BJ (cell line): ENCODE measurements around the gene FANCC. TPM values are rescaled to one million over a fixed set of nuclear protein-coding genes. Genes with fewer than 3 reads are reported as not detected.

Experiments used
- CTCF ChIA-PET: fragments of 350-600 bp; formaldehyde crosslinking; extraction: SDS; loops from one replicate; lab custom pipeline; 2021; ENCODE audit warnings: antibody characterized with exemption, inconsistent platforms; lab: Yijun Ruan, JAX
- POLR2A ChIA-PET: fragments of 300-600 bp; sonication (Branson Sonifier 250); formaldehyde crosslinking; extraction: SDS; loops from one replicate; lab custom pipeline; 2021; ENCODE audit warnings: antibody characterized with exemption; lab: Charles Lee
- DNase-seq: peaks from one replicate; pipeline ENCODE4 v3.0.0-alpha.2; 2011; ENCODE audit warnings: low read depth
- H3K27me3 ChIP-seq: 2 replicates; pipeline ENCODE4 v1.6.0; 2011; ENCODE audit warnings: low read length; ENCODE audit not compliant: control insufficient read depth, insufficient read depth
- H3K36me3 ChIP-seq: 2 replicates; pipeline ENCODE4 v1.5.1; 2011; ENCODE audit warnings: low read length; ENCODE audit not compliant: control insufficient read depth, insufficient read depth
- H3K4me3 ChIP-seq: 2 replicates; pipeline ENCODE4 v1.5.1; 2011; ENCODE audit warnings: low read depth, mild to moderate bottlenecking, control low read depth, low read length
- polyA plus RNA-seq: library from polyadenylated mRNA; depleted of rRNA; stranded (reverse); fragments of >200 nt; gene quantifications from 2 replicates; pipeline ENCODE4 v1.2.3, GENCODE V29; 2011
- TF ChIP-seq, protein P1 (sequence below): IDR thresholded peaks from 2 replicates; pipeline ENCODE4 v1.5.1; 2011; ENCODE audit warnings: low read depth, mild to moderate bottlenecking, control low read depth, inconsistent platforms, low read length, moderate library complexity; ENCODE audit not compliant: insufficient read depth

FANCC gene
- polyA plus RNA-seq, 1 experiment: 6.1 TPM

DNA sequence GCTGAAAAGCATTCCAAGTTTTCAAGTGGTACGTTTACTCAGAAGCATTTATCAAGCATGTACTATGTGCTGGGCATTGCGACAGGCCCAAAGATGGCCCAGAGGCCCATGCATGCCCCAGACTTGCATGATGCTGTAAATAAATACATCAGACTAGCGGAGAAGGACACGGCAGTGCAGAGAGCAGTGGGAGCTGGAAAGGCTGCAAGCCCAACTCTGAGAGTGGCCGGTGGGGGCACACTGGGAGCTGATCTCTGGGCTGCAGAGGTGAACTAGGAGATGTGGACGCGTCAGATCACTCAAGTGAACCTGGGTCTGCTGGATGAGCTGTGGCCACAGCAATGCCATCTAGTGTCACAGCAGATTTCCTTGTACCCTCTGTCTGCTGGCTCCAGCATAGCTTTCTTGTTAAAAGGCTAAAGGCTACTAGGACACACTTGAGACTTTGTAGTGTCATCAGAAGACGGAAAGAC, 246.9 kb downstream of the FANCC start:
- TF ChIP-seq, protein P1, sequence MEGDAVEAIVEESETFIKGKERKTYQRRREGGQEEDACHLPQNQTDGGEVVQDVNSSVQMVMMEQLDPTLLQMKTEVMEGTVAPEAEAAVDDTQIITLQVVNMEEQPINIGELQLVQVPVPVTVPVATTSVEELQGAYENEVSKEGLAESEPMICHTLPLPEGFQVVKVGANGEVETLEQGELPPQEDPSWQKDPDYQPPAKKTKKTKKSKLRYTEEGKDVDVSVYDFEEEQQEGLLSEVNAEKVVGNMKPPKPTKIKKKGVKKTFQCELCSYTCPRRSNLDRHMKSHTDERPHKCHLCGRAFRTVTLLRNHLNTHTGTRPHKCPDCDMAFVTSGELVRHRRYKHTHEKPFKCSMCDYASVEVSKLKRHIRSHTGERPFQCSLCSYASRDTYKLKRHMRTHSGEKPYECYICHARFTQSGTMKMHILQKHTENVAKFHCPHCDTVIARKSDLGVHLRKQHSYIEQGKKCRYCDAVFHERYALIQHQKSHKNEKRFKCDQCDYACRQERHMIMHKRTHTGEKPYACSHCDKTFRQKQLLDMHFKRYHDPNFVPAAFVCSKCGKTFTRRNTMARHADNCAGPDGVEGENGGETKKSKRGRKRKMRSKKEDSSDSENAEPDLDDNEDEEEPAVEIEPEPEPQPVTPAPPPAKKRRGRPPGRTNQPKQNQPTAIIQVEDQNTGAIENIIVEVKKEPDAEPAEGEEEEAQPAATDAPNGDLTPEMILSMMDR: no peak
- POLR2A ChIA-PET: no interaction called here
- H3K36me3 ChIP-seq: peaks cover 31% of the 10 kb centered on the region
- CTCF ChIA-PET: interaction anchor here (0.9 to 1.5 kb wide), 2 partner anchors 389 to 407 kb away, joined by 3 to 5 read pairs; no protein-coding TSS in a partner anchor
- H3K4me3 ChIP-seq: no peak overlapping the region
- DNase-seq: no peak
- H3K27me3 ChIP-seq: no peaks in the 10 kb centered on the region

DNA sequence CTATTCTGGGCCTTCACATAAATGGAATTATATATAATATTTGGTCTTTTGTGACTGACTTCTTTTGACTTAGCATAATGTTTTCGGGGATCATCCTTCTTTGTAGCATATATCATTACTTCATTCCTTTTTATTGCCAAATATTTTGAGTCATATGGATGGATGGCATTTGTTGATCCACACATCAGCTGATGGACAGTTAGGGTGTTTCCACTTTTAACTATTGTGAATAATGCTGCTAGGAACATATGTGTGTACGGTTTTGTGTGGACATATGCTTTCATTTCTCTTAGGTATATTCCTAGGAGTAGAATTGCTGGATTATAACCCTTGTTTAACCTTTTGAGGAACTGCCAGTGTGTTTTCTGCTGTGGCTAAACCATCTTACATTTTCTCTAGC, 249.6 kb downstream of the FANCC start:
- DNase-seq: no peak
- POLR2A ChIA-PET: no interaction called here
- CTCF ChIA-PET: interaction anchor here (1.0 to 1.5 kb wide), 4 partner anchors 9 to 58 kb away, joined by 3 read pairs; no protein-coding TSS in a partner anchor

DNA sequence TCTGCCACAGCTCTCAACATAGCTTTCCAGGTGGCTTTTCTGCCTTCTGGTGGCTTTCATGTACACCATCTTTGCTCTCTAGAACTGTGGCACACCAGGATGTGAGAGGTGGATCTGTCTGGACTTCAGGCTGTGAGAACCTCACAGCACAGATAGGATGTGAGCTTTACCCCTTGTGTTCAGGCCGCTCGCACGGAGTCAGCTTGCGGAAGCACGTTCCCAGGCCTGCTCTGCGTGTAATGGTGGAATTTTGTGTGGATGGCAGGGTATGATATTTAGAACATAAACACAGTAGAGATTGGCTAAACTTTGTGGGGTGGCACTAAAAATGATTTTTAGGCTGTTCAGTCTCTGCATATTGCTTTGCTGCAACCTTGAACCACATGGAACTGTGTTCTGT, 250.5 kb downstream of the FANCC start:
- no peak for DNase-seq
- TF ChIP-seq, protein P1: no peak
- ChIA-PET POLR2A (no interaction called here), CTCF (interaction anchor here (1.2 to 1.6 kb wide), 4 partner anchors 11 to 58 kb away, joined by 3 read pairs; no protein-coding TSS in a partner anchor)
- no peaks in the 10 kb centered on the region for H3K27me3 ChIP-seq
- H3K4me3 ChIP-seq: no peak overlapping the region
- H3K36me3 ChIP-seq: peaks cover 41% of the 10 kb centered on the region

More for the DNA sequence above, 249.6 kb downstream of the FANCC start:
- TF ChIP-seq, protein P1: no peak
- peaks cover 34% of the 10 kb centered on the region for H3K36me3 ChIP-seq
- no peaks in the 10 kb centered on the region for H3K27me3 ChIP-seq
- H3K4me3 ChIP-seq: no peak overlapping the region

DNA sequence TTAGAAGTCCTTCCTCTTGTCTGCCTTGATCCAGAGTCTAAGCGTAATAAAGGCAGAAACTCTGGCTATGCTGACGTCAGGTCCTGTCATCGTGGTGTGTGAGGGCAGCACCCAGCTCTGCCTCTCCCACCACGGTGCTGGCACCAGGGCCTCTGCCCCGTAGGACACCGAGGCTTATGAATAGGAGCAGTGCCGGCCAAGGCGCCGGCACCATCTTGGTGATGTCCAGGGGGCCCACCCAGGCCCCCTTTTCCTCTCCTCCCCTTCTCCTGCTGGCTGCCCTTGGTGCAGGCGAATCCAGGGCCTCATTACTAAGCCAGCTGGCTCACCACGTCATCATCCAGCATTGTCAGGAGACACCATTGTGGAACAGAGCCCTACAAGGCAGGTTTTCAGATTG, 252.3 kb downstream of the FANCC start:
- Histone ChIP-seq H3K36me3 (peaks cover 35% of the 10 kb centered on the region), H3K4me3 (no peak overlapping the region), H3K27me3 (no peaks in the 10 kb centered on the region)
- DNase-seq: no peak
- ChIA-PET POLR2A (no interaction called here), CTCF (interaction anchor here (1.0 to 1.8 kb wide), 3 partner anchors 60 to 384 kb away, joined by 3 to 4 read pairs (median 3); no protein-coding TSS in a partner anchor)
- TF ChIP-seq, protein P1: no peak

DNA sequence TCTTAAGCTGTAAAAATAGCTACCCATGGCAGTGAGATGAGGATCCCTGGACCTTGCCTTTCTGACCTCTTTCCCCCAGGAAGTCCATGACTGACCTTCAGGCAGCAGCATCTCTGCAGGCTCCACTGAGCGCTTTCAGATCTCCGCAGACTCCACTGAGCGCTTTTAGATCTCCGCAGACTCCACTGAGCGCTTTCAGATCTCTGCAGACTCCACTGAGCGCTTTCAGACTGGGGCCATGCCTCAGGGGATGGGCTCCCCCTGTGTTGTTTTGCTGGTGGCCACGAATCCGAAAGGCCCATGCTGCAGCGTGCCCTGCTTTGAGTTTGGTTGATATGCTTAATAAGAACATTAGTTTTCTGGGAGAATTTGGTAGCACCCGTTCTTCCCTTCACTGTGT, 254.2 kb downstream of the FANCC start:
- TF ChIP-seq, protein P1: no peak
- H3K4me3 ChIP-seq: no peak overlapping the region
- ChIA-PET POLR2A (no interaction called here), CTCF (interaction anchor here (0.9 to 1.8 kb wide), 3 partner anchors 12 to 382 kb away, joined by 3 to 6 read pairs (median 3); no protein-coding TSS in a partner anchor)
- H3K36me3 ChIP-seq: peaks cover 31% of the 10 kb centered on the region
- H3K27me3 ChIP-seq: no peaks in the 10 kb centered on the region
- no peak for DNase-seq
